SK-N-SH treated with all-trans-retinoic acid at 6 μM for 48 hours (cell line): Measurements from ENCODE around the gene STX18.

ENCODE experiments used
- ESRRG ChIP-seq: fragments of 250-450 bp; sonication (Bioruptor Pico); IDR thresholded peaks from 2 replicates; pipeline ENCODE4 v1.6.1; 2021; ENCODE audit warnings: mild to moderate bottlenecking
- GLIS3 ChIP-seq: fragments of 250-450 bp; sonication (Bioruptor Pico); IDR thresholded peaks from 2 replicates; pipeline ENCODE4 v1.5.0; 2020; ENCODE audit warnings: mild to moderate bottlenecking, moderate library complexity
- ISL1 ChIP-seq: fragments of 250-450 bp; sonication (Bioruptor Pico); IDR thresholded peaks from 2 replicates; pipeline ENCODE4 v2.1.2; 2022; ENCODE audit warnings: mild to moderate bottlenecking, moderate library complexity
- OSR1 ChIP-seq: fragments of 250-450 bp; sonication (Bioruptor Pico); IDR thresholded peaks from 2 replicates; pipeline ENCODE4 v1.8.0; 2022; ENCODE audit warnings: moderate library complexity, mild to moderate bottlenecking, inconsistent platforms
- RARB ChIP-seq: fragments of 250-450 bp; sonication (Bioruptor Pico); IDR thresholded peaks from 2 replicates; pipeline ENCODE4 v1.8.0; 2021; ENCODE audit warnings: mild to moderate bottlenecking, moderate library complexity
- ZFP30 ChIP-seq: fragments of 450-650 bp; formaldehyde crosslinking; IDR thresholded peaks from 2 replicates; pipeline ENCODE4 v1.5.0; 2022; ENCODE audit warnings: mild to moderate bottlenecking, moderate library complexity
- ZNF565 ChIP-seq: fragments of 450-650 bp; formaldehyde crosslinking; conservative IDR thresholded peaks from 2 replicates; pipeline ENCODE4 v1.5.0; 2020; ENCODE audit warnings: low read depth, mild to moderate bottlenecking, moderate library complexity
- ZNF8 ChIP-seq: fragments of 450-650 bp; formaldehyde crosslinking; IDR thresholded peaks from 2 replicates; pipeline ENCODE4 v1.5.0; 2020; ENCODE audit warnings: mild to moderate bottlenecking, moderate library complexity
- TF ChIP-seq, protein P1 (sequence below): fragments of 250-450 bp; sonication (Bioruptor Pico); IDR thresholded peaks from 2 replicates; pipeline ENCODE4 v1.5.1; 2021; ENCODE audit warnings: mild to moderate bottlenecking, moderate library complexity
- TF ChIP-seq, protein P2 (sequence below): fragments of 250-450 bp; sonication (Bioruptor Pico); IDR thresholded peaks from 2 replicates; pipeline ENCODE4 v1.5.1; 2020; ENCODE audit warnings: low read depth, mild to moderate bottlenecking, moderate library complexity
- TF ChIP-seq, protein P3 (sequence below): fragments of 250-450 bp; sonication (Bioruptor Pico); IDR thresholded peaks from 2 replicates; pipeline ENCODE4 v1.8.0; 2020; ENCODE audit warnings: mild to moderate bottlenecking, moderate library complexity, borderline replicate concordance

DNA sequence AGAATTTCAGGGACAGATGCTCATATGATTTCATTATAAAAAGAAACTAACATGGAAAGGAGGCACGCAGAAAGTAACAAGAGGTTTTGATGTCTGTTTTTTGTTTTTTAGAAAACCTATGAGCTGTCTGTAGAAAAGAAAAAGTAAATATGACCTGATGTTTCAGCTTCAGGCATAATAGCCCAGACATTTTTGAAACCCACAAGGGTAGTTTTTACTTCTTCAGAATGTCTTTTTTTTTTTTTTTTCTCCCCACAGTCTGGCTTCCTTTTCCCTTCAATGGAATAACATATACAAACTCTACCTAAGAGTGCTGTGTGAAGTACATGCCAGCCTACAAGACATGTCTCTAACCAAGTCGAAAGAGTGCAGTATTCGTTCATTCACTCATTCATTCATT lies 18.3 kb upstream of the STX18 start:
- no peak for TF ChIP-seq ZFP30 (CRISPR knock-in tag)
- TF ChIP-seq, protein P1, sequence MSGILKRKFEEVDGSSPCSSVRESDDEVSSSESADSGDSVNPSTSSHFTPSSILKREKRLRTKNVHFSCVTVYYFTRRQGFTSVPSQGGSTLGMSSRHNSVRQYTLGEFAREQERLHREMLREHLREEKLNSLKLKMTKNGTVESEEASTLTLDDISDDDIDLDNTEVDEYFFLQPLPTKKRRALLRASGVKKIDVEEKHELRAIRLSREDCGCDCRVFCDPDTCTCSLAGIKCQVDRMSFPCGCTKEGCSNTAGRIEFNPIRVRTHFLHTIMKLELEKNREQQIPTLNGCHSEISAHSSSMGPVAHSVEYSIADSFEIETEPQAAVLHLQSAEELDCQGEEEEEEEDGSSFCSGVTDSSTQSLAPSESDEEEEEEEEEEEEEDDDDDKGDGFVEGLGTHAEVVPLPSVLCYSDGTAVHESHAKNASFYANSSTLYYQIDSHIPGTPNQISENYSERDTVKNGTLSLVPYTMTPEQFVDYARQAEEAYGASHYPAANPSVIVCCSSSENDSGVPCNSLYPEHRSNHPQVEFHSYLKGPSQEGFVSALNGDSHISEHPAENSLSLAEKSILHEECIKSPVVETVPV (CRISPR knock-in tag) = no peak
- TF ChIP-seq, protein P2, sequence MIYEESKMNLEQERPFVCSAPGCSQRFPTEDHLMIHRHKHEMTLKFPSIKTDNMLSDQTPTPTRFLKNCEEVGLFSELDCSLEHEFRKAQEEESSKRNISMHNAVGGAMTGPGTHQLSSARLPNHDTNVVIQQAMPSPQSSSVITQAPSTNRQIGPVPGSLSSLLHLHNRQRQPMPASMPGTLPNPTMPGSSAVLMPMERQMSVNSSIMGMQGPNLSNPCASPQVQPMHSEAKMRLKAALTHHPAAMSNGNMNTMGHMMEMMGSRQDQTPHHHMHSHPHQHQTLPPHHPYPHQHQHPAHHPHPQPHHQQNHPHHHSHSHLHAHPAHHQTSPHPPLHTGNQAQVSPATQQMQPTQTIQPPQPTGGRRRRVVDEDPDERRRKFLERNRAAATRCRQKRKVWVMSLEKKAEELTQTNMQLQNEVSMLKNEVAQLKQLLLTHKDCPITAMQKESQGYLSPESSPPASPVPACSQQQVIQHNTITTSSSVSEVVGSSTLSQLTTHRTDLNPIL (CRISPR knock-in tag) = no peak
- TF ChIP-seq OSR1 (CRISPR knock-in tag) = no peak
- TF ChIP-seq ESRRG (CRISPR knock-in tag) = no peak
- TF ChIP-seq GLIS3 (CRISPR knock-in tag) = no peak
- TF ChIP-seq, protein P3, sequence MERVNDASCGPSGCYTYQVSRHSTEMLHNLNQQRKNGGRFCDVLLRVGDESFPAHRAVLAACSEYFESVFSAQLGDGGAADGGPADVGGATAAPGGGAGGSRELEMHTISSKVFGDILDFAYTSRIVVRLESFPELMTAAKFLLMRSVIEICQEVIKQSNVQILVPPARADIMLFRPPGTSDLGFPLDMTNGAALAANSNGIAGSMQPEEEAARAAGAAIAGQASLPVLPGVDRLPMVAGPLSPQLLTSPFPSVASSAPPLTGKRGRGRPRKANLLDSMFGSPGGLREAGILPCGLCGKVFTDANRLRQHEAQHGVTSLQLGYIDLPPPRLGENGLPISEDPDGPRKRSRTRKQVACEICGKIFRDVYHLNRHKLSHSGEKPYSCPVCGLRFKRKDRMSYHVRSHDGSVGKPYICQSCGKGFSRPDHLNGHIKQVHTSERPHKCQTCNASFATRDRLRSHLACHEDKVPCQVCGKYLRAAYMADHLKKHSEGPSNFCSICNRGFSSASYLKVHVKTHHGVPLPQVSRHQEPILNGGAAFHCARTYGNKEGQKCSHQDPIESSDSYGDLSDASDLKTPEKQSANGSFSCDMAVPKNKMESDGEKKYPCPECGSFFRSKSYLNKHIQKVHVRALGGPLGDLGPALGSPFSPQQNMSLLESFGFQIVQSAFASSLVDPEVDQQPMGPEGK = no peak
- no peak for TF ChIP-seq ISL1 (CRISPR knock-in tag)
- TF ChIP-seq ZNF8 = no peak
- TF ChIP-seq RARB (CRISPR knock-in tag) = no peak
- no peak for TF ChIP-seq ZNF565 (CRISPR knock-in tag)
